ENCODE measurements around the gene DUSP28. TPM values are rescaled to one million over a fixed set of nuclear protein-coding genes. Genes with fewer than 3 reads are reported as not detected.
A peak's percentile ranks its signal among the peaks of the same experiment; 100 is the strongest.

Gene DUSP28
- total RNA-seq, 4 donors from 2014 or later: 3.4 to 10.8 (median 6.2) TPM

DNA sequence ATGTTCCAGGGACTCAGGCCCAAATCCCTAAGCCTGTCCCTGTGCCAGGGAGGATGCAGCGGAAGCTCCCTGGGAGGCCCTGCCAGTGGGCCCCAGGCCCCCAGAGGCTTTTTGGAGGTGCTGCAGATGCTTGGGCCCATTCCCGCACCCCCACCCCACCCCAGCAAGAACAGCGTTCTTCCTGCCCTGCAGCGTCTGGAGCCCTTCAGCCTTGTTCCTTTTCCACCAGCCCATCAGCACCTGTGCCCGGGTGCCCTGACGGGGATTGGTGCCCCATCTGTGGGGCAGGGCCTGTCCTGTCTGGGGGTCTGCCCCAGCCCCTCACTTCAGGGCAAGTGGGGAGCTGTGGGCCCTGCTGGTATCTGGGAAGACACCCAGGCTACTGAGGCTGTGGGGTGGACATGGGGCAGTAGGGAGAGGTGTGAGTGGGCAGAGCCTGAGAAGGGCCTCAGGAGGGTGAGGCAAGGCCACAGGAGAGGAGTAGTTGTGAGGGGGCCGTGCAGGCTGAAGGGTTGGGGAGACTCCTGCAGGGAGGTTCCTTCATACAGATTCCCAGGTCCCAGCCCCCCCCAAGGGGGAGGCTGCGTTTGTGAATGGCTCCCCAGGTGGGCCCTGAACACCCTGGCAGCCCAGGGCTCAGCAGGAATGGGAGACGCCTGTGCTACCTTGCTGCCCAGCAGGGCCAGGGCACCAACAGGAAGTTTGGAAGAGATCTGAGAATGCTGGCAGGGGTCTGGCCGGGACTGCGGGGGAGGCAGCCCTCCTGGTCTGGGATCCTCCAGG lies 10.6 kb downstream of the DUSP28 start:
- peaks cover 0 to 8% (median 0%) of the 10 kb centered on the region in 4 donors for H3K36me3 ChIP-seq
- H3K27ac ChIP-seq: no peak overlapping the region
- H3K4me3 ChIP-seq: no peak overlapping the region
- WGBS, 2 donors (ENCODE audit: low coverage in 1 of 2): 86% methylated on average over 11 of the region's 11 CpGs; no CpG with 5 or more reads in 1 of the 2 donors
- DNase-seq: peak; percentile 7
- in situ Hi-C loops (cut with MboI; ENCODE audit: low pct_ligation_motif_present in 1 of 4, low pct_unique_long_range_greater_than_20kb in 1 of 4, low sequenced_read_pairs in 3 of 4) (no loop called here), intact Hi-C loops (cut with DNase I; ENCODE audit: low total_unique reads) (no loop called here)
- no peaks in the 10 kb centered on the region for H3K27me3 ChIP-seq
- no peaks in the 10 kb centered on the region for H3K9me3 ChIP-seq
- peaks cover 34 to 43% (median 39%) of the 10 kb centered on the region in 4 donors for H3K4me1 ChIP-seq
- TF ChIP-seq, protein P1, sequence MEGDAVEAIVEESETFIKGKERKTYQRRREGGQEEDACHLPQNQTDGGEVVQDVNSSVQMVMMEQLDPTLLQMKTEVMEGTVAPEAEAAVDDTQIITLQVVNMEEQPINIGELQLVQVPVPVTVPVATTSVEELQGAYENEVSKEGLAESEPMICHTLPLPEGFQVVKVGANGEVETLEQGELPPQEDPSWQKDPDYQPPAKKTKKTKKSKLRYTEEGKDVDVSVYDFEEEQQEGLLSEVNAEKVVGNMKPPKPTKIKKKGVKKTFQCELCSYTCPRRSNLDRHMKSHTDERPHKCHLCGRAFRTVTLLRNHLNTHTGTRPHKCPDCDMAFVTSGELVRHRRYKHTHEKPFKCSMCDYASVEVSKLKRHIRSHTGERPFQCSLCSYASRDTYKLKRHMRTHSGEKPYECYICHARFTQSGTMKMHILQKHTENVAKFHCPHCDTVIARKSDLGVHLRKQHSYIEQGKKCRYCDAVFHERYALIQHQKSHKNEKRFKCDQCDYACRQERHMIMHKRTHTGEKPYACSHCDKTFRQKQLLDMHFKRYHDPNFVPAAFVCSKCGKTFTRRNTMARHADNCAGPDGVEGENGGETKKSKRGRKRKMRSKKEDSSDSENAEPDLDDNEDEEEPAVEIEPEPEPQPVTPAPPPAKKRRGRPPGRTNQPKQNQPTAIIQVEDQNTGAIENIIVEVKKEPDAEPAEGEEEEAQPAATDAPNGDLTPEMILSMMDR (IDR thresholded peaks at IDR 0.05): no peak
- no peak for TF ChIP-seq POLR2AphosphoS5 (IDR thresholded peaks at IDR 0.05)
- TF ChIP-seq POLR2A (IDR thresholded peaks at IDR 0.05): no peak
- TF ChIP-seq EP300 (IDR thresholded peaks at IDR 0.05; ENCODE audit: low read depth): no peak

- WGBS, 2 donors (ENCODE audit: low coverage in 1 of 2): 82 to 84% methylated on average over 7 to 18 of the region's 18 CpGs
- H3K27me3 ChIP-seq: no peaks in the 10 kb centered on the region
- no peak overlapping the region for H3K27ac ChIP-seq
- peaks cover 0 to 8% (median 0%) of the 10 kb centered on the region in 4 donors for H3K36me3 ChIP-seq
- H3K4me1 ChIP-seq: peaks cover 28 to 37% (median 33%) of the 10 kb centered on the region in 4 donors
- DNase-seq: peak; percentile 4
- no peak overlapping the region for H3K4me3 ChIP-seq
- intact Hi-C loops (cut with DNase I; ENCODE audit: low total_unique reads): no loop called here
- H3K9me3 ChIP-seq: no peaks in the 10 kb centered on the region
- TF ChIP-seq, protein P1 (IDR thresholded peaks at IDR 0.05): no peak
- TF ChIP-seq EP300 (IDR thresholded peaks at IDR 0.05; ENCODE audit: low read depth): no peak
- TF ChIP-seq POLR2A (IDR thresholded peaks at IDR 0.05): no peak
- TF ChIP-seq POLR2AphosphoS5 (IDR thresholded peaks at IDR 0.05): no peak
- in situ Hi-C loops (cut with MboI; ENCODE audit: low pct_ligation_motif_present in 1 of 4, low pct_unique_long_range_greater_than_20kb in 1 of 4, low sequenced_read_pairs in 3 of 4): no loop called here
These were observed 11.3 kb downstream of the DUSP28 start for GRCh38 chr2:240571314-240571973.

DNA sequence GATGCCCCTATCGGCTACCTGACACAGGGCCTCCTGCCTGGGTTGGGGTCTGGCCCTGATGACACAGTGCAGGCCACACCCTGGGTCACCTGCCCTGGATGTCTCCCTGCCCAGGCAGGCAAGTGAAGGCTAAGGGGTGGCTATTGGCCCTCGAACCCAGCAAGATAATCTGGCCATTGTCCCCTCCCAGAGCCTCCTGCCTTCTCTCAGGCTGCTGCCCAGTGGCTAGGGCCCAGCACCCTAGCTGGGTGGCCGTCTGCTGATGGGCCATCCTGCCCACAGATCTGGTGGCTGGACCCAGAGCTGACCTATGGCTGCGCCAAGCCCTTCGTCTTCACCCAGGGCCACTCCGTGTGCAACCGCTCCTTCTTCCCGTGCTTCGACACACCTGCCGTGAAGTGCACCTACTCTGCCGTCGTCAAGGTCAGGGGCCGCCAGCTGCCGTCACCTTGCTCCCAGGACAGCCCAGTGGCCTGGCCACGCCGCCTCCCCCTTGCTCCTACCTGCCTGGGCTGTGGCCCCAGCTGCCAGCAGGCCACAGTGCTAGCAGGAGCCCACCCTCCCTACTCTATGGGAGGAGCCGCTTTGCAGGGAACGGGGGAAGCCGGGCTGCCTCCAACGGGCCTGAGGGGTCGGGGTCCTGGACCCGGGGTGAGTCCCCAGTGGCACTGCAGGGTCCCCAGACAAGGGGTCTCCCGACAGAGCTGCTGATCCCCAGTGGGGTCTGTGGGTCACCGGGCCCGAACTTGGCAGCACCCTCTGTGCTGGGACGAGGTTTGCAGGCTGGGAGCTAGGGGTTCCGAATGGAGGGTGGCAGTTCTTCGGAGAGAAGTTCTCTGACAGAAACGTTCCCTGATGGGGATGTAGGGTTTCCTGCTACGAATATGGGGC lies 12.2 kb downstream of the DUSP28 start:
- intact Hi-C loops (cut with DNase I; ENCODE audit: low total_unique reads) (no loop called here), in situ Hi-C loops (cut with MboI; ENCODE audit: low pct_ligation_motif_present in 1 of 4, low pct_unique_long_range_greater_than_20kb in 1 of 4, low sequenced_read_pairs in 3 of 4) (no loop called here)
- TF ChIP-seq EP300 (IDR thresholded peaks at IDR 0.05; ENCODE audit: low read depth) (no peak), POLR2AphosphoS5 (IDR thresholded peaks at IDR 0.05) (no peak), POLR2A (IDR thresholded peaks at IDR 0.05) (no peak)
- TF ChIP-seq, protein P1 (IDR thresholded peaks at IDR 0.05): no peak
- H3K27me3 ChIP-seq: no peaks in the 10 kb centered on the region
- peaks cover 0 to 16% (median 3%) of the 10 kb centered on the region in 4 donors for H3K36me3 ChIP-seq
- no peaks in the 10 kb centered on the region for H3K9me3 ChIP-seq
- H3K27ac ChIP-seq: no peak overlapping the region
- 90 to 94% methylated on average over 7 to 28 of the region's 30 CpGs for WGBS, 2 donors (ENCODE audit: low coverage in 1 of 2)
- DNase-seq: no peak
- H3K4me1 ChIP-seq: peaks cover 21 to 28% (median 24%) of the 10 kb centered on the region in 4 donors
- H3K4me3 ChIP-seq: no peak overlapping the region

Measured in transverse colon (tissue), 4 donors.